ENCODE results near the gene CYP51A1. TPM values are rescaled to one million over a fixed set of nuclear protein-coding genes. Genes with fewer than 3 reads are reported as not detected.
"Not testable (repeated sequence)": the region's sequence is repeated elsewhere in the genome, so short reads cannot be mapped to it uniquely, and the experiment has no call there.

CYP51A1 gene
- total RNA-seq, 2 donors from 2014 or later, result 23.0 to 31.2 TPM

DNA sequence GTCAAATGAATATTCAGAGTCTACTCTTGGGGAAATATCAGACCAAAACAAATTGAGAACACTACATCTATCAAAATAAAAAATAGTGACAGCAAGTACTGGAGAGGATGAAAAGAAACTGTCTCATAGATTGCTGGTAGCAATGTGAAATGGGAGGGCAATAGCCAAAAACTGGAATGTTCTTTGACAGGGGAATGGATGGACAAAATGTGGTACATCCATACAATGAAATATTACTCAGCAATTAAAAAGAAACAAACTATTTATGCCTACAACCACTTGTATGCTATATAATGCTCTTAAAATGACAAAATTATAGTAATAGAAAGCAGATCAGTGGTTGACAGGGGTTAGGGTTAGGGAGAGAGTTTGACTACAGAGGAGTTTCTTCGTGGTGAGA is 46.0 kb downstream of the CYP51A1 start:
- no peak for DNase-seq (ENCODE audit: low spot score)
- no peak overlapping the region for H3K4me3 ChIP-seq
- peaks cover 84% of the 10 kb centered on the region for H3K36me3 ChIP-seq
- H3K9me3 ChIP-seq, result no peaks in the 10 kb centered on the region
- no peaks in the 10 kb centered on the region for H3K27me3 ChIP-seq
- H3K4me1 ChIP-seq, result no peaks in the 10 kb centered on the region
- H3K27ac ChIP-seq, result no peak overlapping the region
- TF ChIP-seq, protein P1, sequence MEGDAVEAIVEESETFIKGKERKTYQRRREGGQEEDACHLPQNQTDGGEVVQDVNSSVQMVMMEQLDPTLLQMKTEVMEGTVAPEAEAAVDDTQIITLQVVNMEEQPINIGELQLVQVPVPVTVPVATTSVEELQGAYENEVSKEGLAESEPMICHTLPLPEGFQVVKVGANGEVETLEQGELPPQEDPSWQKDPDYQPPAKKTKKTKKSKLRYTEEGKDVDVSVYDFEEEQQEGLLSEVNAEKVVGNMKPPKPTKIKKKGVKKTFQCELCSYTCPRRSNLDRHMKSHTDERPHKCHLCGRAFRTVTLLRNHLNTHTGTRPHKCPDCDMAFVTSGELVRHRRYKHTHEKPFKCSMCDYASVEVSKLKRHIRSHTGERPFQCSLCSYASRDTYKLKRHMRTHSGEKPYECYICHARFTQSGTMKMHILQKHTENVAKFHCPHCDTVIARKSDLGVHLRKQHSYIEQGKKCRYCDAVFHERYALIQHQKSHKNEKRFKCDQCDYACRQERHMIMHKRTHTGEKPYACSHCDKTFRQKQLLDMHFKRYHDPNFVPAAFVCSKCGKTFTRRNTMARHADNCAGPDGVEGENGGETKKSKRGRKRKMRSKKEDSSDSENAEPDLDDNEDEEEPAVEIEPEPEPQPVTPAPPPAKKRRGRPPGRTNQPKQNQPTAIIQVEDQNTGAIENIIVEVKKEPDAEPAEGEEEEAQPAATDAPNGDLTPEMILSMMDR (IDR thresholded peaks at IDR 0.05), result no peak

DNA sequence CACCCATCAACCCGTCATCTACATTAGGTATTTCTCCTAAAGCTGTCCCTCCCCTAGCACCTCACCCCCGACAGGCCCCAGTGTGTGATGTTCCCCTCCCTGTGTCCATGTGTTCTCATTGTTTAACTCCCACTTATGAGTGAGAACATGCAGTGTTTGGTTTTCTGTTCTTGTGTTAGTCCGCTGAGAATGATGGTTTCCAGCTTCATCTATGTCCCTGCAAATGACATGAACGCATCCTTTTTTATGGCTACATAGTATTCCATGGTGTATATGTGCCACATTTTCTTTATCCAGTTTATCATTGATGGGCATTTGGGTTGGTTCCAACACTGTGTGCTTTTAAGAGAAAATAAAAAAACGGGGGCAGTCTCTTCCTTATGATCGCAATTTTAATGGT is 50.4 kb downstream of the CYP51A1 start:
- H3K4me3 ChIP-seq; H3K27me3 ChIP-seq; DNase-seq (ENCODE audit: low spot score); H3K27ac ChIP-seq; H3K9me3 ChIP-seq; H3K4me1 ChIP-seq: not testable (repeated sequence)
- H3K36me3 ChIP-seq, result peaks cover 76% of the 10 kb centered on the region

DNA sequence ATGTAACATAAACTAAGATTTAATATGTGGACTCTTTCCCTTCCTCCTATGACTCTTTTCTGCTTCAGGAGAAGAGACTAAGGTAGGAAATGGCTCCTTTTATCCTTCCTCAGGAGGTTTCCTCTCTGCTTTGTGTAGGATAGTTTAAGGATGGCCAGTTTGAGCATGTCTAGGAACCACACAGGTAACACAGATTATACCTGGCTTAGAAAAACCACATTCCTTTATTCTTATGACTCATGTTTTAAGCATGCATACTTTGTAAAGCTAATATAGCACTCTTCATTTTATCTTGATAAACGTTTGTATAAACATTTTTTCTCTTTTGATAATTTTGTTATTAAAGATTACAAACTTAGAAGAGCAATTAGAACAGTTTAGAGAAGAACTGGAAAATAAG is 57.8 kb downstream of the CYP51A1 start:
- Histone ChIP-seq H3K36me3 (peaks cover 36% of the 10 kb centered on the region), H3K4me3 (no peak overlapping the region), H3K9me3 (no peaks in the 10 kb centered on the region), H3K27me3 (no peaks in the 10 kb centered on the region), H3K4me1 (no peaks in the 10 kb centered on the region), H3K27ac (no peak overlapping the region)
- DNase-seq (ENCODE audit: low spot score), result no peak
- TF ChIP-seq, protein P1 (IDR thresholded peaks at IDR 0.05), result no peak

DNA sequence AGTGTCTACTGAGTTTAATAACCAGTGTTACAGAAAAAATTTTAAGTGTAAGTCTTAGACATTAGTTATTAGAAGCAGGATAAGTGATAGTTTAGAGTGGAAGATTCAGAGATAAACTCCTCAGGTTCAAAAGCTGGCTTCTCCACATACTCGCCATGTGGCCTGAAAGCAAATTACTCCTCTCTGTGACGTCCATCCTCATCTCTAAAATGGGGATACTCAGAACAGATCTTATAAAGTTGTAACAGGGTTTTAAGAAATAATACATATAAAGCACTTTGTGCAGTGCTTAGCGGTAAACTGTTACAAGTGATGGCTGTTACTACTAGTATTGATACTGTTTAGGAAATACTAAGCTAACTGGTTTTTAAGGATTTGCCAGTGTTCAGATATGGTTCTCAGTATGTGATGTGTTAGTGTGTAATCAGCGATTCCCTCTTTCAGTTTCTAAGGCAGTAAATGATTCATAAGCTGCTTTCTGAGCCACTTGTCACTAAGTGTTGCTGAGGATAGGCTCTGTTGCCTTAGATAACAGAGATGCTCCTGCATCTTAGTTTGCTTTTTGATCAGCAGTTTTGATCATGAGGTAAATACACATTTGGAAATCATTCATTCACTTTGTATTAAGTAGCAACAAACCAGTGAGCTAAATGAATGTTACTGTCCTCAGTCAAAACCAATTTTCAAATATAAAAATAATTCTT is 58.7 kb downstream of the CYP51A1 start:
- Histone ChIP-seq H3K27me3 (no peaks in the 10 kb centered on the region), H3K36me3 (peaks cover 32% of the 10 kb centered on the region), H3K9me3 (no peaks in the 10 kb centered on the region), H3K27ac (no peak overlapping the region), H3K4me1 (no peaks in the 10 kb centered on the region), H3K4me3 (no peak overlapping the region)
- TF ChIP-seq, protein P1 (IDR thresholded peaks at IDR 0.05), result no peak
- no peak for DNase-seq (ENCODE audit: low spot score)

DNA sequence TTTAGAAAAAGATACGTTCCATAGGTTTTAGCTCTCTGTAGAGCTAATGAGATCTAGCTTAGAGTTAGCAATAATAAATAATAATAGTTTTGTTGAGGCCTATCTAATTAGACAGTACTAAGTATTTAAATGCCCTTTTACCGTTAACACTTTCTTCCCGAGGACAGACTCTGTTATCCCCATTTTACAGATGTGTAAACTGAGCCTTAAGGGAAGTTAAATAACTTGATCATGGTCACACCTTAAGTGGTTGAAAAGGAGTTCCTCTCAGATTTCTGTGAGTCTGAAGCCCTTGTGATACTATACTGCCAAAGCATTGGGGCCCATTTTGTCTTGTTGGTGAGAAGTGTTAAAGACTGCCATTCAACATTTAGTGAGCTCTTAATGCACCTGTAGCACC is 61.6 kb downstream of the CYP51A1 start:
- TF ChIP-seq, protein P1 (IDR thresholded peaks at IDR 0.05), result no peak
- H3K4me1 ChIP-seq, result no peaks in the 10 kb centered on the region
- no peaks in the 10 kb centered on the region for H3K9me3 ChIP-seq
- DNase-seq (ENCODE audit: low spot score), result no peak
- H3K27ac ChIP-seq, result no peak overlapping the region
- no peaks in the 10 kb centered on the region for H3K27me3 ChIP-seq
- no peak overlapping the region for H3K4me3 ChIP-seq
- H3K36me3 ChIP-seq, result peaks cover 11% of the 10 kb centered on the region

DNA sequence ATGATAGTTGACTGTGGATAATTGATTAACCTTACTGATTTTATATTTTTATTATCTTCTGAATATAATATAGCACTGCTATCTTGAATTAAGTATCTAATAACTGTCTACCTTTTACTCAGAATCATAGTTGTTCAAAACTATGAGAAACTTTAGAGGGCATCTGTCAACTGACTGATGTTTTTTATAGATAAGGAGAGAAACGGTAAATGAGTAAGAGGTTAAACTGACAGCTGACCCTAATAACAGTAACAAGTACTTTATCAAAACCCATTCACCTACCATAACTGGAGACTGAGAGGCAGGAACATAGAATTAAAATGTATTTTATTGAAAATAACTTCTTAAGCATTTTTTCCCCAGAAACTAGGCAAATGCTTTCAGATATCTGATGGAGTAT is 62.2 kb downstream of the CYP51A1 start:
- DNase-seq (ENCODE audit: low spot score), result no peak
- H3K27me3 ChIP-seq, result no peaks in the 10 kb centered on the region
- H3K27ac ChIP-seq, result no peak overlapping the region
- H3K9me3 ChIP-seq, result no peaks in the 10 kb centered on the region
- no peaks in the 10 kb centered on the region for H3K4me1 ChIP-seq
- TF ChIP-seq, protein P1 (IDR thresholded peaks at IDR 0.05), result no peak
- H3K4me3 ChIP-seq, result no peak overlapping the region
- H3K36me3 ChIP-seq, result peaks cover 5% of the 10 kb centered on the region
